ENCODE measurements around the gene SYNM. TPM values are rescaled to one million over a fixed set of nuclear protein-coding genes. Genes with fewer than 3 reads are reported as not detected.

Gene SYNM
- polyA plus RNA-seq, 1 experiment: 3.2 TPM

- ChIA-PET POLR2A (no interaction called here), CTCF (no interaction called here)
- Histone ChIP-seq H3K4me3 (ENCODE audit: low read depth, low read length) (no peak overlapping the region), H3K27me3 (ENCODE audit: control insufficient read depth, insufficient read depth, low read length) (no peaks in the 10 kb centered on the region), H3K9me3 (ENCODE audit: control insufficient read depth, insufficient read depth, low read length) (no peaks in the 10 kb centered on the region; the same call in 1 of the 2 replicates), H3K27ac (ENCODE audit: low read depth, low read length) (no peak overlapping the region)
- no peak for DNase-seq (ENCODE audit: low read depth, low spot score)
- TF ChIP-seq, protein P1, sequence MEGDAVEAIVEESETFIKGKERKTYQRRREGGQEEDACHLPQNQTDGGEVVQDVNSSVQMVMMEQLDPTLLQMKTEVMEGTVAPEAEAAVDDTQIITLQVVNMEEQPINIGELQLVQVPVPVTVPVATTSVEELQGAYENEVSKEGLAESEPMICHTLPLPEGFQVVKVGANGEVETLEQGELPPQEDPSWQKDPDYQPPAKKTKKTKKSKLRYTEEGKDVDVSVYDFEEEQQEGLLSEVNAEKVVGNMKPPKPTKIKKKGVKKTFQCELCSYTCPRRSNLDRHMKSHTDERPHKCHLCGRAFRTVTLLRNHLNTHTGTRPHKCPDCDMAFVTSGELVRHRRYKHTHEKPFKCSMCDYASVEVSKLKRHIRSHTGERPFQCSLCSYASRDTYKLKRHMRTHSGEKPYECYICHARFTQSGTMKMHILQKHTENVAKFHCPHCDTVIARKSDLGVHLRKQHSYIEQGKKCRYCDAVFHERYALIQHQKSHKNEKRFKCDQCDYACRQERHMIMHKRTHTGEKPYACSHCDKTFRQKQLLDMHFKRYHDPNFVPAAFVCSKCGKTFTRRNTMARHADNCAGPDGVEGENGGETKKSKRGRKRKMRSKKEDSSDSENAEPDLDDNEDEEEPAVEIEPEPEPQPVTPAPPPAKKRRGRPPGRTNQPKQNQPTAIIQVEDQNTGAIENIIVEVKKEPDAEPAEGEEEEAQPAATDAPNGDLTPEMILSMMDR (IDR thresholded peaks at IDR 0.05; ENCODE audit: low read depth, low read length): no peak
These were observed 14.1 kb downstream of the SYNM start for GRCh38 chr15:99118801-99119546.

DNA sequence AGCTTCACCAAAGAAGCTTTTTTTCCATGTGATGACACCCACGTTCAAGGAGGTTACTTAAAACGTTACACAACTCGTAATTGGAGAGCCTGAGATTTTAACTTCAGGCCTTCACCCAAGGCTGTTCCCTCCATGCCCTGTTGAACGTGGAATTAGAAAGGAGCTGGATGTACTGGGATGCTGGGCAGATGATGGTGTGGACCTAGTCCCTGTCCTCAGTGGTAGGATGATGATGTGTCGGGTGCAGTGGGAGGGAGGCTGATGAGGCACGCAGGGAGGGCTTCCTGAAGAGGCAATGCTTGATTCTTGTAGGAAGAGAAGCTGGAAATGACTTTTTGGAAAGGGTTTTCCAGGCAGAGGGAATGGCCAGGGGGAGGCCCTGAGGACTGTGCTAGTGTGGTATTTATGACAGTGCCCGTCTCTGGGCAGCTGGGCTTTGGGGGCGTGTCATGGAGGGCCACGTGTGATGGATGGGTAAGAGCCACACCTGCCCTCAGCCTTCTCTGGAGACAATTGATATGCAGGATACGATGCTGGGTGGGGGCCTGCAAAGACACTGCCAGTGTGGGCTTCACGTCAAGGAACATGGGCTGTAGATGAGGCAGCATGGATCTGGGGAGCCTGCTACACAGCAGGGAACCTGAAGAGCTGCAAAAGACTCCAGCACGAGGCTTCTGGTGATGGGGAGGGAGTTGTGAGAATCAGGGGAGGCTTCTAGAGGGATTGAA lies 15.3 kb downstream of the SYNM start:
- POLR2A ChIA-PET: no interaction called here
- no peak for DNase-seq (ENCODE audit: low read depth, low spot score)

GRCh38 chr15:99121207-99121606 lies 16.3 kb downstream of the SYNM start:
- no peak for DNase-seq (ENCODE audit: low read depth, low spot score)
- ChIA-PET CTCF (interaction anchor here (1.2 kb wide), 1 partner anchor 92 kb away, joined by 4 read pairs; no protein-coding TSS in a partner anchor), POLR2A (no interaction called here)
- no peak overlapping the region for H3K27ac ChIP-seq (ENCODE audit: low read depth, low read length)
- no peaks in the 10 kb centered on the region; the same call in 1 of the 2 replicates for H3K9me3 ChIP-seq (ENCODE audit: control insufficient read depth, insufficient read depth, low read length)
- H3K27me3 ChIP-seq (ENCODE audit: control insufficient read depth, insufficient read depth, low read length): no peaks in the 10 kb centered on the region
- H3K4me3 ChIP-seq (ENCODE audit: low read depth, low read length): no peak overlapping the region
- TF ChIP-seq, protein P1 (IDR thresholded peaks at IDR 0.05; ENCODE audit: low read depth, low read length): no peak

More for the DNA sequence above, 15.3 kb downstream of the SYNM start:
- no peaks in the 10 kb centered on the region for H3K27me3 ChIP-seq (ENCODE audit: control insufficient read depth, insufficient read depth, low read length)
- no peak overlapping the region for H3K27ac ChIP-seq (ENCODE audit: low read depth, low read length)
- H3K9me3 ChIP-seq (ENCODE audit: control insufficient read depth, insufficient read depth, low read length): no peaks in the 10 kb centered on the region; the same call in 1 of the 2 replicates
- CTCF ChIA-PET: no interaction called here
- H3K4me3 ChIP-seq (ENCODE audit: low read depth, low read length): no peak overlapping the region
- TF ChIP-seq, protein P1 (IDR thresholded peaks at IDR 0.05; ENCODE audit: low read depth, low read length): no peak

DNA sequence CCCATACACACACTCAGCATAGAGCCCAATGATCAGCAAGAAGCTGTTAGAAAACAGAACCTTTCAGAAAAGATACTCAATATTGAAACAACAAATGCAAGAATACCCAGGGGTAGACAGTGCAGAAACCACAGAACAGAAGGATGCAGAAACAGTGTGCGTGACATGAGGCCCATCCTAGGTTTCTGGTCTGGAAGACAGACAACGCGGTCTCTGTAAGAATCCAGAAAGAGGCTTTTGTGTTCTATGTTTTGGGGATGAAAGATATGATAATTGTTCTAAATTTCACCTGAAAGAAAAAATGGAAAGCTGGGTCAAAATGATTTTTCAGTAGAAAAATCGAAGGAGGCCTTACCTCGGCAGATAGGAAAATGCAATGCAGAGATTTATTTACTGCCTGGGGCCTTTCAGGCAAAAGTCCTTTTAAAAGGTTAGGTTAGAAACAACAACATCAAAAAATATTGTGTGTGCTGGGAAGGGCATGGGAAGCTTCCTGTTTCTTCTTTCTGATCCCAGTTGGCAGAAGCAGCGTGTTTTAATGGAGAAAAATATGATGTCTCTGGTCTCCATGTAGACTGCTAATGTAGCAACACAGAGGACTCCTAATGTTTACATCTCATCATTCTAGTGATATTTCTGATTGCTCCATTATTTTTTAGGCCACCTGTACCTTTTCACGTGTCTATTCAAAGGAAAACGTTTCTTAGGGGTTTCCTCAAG lies 17.0 kb downstream of the SYNM start:
- no peak for DNase-seq (ENCODE audit: low read depth, low spot score)
- ChIA-PET CTCF (interaction anchor here (1.2 to 3.3 kb wide), 2 partner anchors 21 to 91 kb away, joined by 4 to 16 read pairs; no protein-coding TSS in a partner anchor), POLR2A (no interaction called here)
- TF ChIP-seq, protein P1 (IDR thresholded peaks at IDR 0.05; ENCODE audit: low read depth, low read length): no peak
- no peak overlapping the region for H3K27ac ChIP-seq (ENCODE audit: low read depth, low read length)
- no peak overlapping the region for H3K4me3 ChIP-seq (ENCODE audit: low read depth, low read length)
- no peaks in the 10 kb centered on the region; the same call in 1 of the 2 replicates for H3K9me3 ChIP-seq (ENCODE audit: control insufficient read depth, insufficient read depth, low read length)
- no peaks in the 10 kb centered on the region for H3K27me3 ChIP-seq (ENCODE audit: control insufficient read depth, insufficient read depth, low read length)
